Neural progenitor cell (in vitro differentiated cells): Measurements from ENCODE around the gene AIF1.

ENCODE experiments used
- EZH2 ChIP-seq: fragments of 200-600 bp; sonication (generic); IDR thresholded peaks from 2 replicates; pipeline ENCODE4 v1.6.1; 2017; ENCODE audit warnings: antibody characterized with exemption, mild to moderate bottlenecking, moderate library complexity
- TF ChIP-seq, protein P1 (sequence below): fragments of 200-600 bp; sonication (generic); IDR thresholded peaks from 2 replicates; pipeline ENCODE4 v1.5.1; 2017; ENCODE audit warnings: antibody characterized with exemption, mild to moderate bottlenecking

DNA sequence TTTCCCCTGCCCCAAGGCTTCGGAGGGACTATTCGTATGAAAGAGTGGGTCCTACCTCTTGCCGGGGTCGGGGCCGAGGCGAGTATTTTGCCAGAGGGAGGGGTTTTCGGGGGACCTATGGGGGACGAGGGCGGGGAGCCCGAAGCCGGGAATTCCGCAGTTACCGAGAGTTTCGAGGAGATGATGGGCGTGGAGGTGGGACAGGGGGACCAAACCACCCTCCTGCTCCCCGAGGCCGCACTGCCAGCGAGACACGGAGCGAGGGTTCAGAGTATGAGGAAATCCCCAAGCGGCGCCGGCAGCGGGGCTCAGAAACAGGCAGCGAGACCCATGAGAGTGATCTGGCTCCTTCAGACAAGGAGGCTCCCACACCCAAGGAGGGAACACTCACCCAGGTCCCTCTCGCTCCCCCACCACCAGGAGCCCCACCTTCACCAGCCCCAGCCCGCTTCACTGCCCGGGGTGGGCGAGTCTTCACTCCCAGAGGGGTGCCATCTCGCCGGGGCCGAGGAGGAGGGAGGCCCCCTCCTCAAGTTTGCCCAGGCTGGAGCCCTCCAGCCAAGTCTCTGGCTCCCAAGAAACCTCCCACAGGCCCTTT, 16.7 kb downstream of the AIF1 start:
- TF ChIP-seq, protein P1, sequence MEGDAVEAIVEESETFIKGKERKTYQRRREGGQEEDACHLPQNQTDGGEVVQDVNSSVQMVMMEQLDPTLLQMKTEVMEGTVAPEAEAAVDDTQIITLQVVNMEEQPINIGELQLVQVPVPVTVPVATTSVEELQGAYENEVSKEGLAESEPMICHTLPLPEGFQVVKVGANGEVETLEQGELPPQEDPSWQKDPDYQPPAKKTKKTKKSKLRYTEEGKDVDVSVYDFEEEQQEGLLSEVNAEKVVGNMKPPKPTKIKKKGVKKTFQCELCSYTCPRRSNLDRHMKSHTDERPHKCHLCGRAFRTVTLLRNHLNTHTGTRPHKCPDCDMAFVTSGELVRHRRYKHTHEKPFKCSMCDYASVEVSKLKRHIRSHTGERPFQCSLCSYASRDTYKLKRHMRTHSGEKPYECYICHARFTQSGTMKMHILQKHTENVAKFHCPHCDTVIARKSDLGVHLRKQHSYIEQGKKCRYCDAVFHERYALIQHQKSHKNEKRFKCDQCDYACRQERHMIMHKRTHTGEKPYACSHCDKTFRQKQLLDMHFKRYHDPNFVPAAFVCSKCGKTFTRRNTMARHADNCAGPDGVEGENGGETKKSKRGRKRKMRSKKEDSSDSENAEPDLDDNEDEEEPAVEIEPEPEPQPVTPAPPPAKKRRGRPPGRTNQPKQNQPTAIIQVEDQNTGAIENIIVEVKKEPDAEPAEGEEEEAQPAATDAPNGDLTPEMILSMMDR, result no peak
- TF ChIP-seq EZH2, result no peak
